ENCODE results near the gene KRT28.
"Not testable (repeated sequence)": the region's sequence is repeated elsewhere in the genome, so short reads cannot be mapped to it uniquely, and the experiment has no call there.

The KRT28 gene

GRCh38 chr17:40778461-40778860 is 21.3 kb downstream of the KRT28 start:
- no peak for DNase-seq

- DNase-seq = no peak
Observed at GRCh38 chr17:40777971-40778370, 21.8 kb downstream of the KRT28 start.

- no peak for DNase-seq
Observed at GRCh38 chr17:40777459-40777858, 22.3 kb downstream of the KRT28 start.

- DNase-seq = no peak
Observed at GRCh38 chr17:40775945-40776344, 23.8 kb downstream of the KRT28 start.

GRCh38 chr17:40772101-40772500 is 27.7 kb downstream of the KRT28 start, which contains the start of gene KRT26:
TSS of gene KRT26 (minus strand) at chr17:40772201. CDS start at chr17:40772113, 88 bp downstream.
- no peak for DNase-seq

- DNase-seq = no peak
Observed at GRCh38 chr17:40765657-40766056, 34.1 kb downstream of the KRT28 start.

GRCh38 chr17:40763752-40764151 is 36.0 kb downstream of the KRT28 start:
- DNase-seq = no peak

- DNase-seq = no peak
Observed at GRCh38 chr17:40760105-40761016, 39.4 kb downstream of the KRT28 start.

GRCh38 chr17:40755231-40755630 is 44.5 kb downstream of the KRT28 start, which contains the start of gene KRT25:
TSS of gene KRT25 (minus strand) at chr17:40755331. CDS start at chr17:40755271, 60 bp downstream.
- DNase-seq = no peak

GRCh38 chr17:40753804-40754203 is 46.0 kb downstream of the KRT28 start:
- DNase-seq = no peak

- no peak for DNase-seq
Observed at GRCh38 chr17:40751065-40751464, 48.7 kb downstream of the KRT28 start.

GRCh38 chr17:40750391-40750790 is 49.4 kb downstream of the KRT28 start:
- DNase-seq = no peak

GRCh38 chr17:40748666-40749065 is 51.1 kb downstream of the KRT28 start:
- DNase-seq = not testable (repeated sequence)

Data from SW 1271 (cell line).